Fibroblast of mammary gland (primary cell): ENCODE results near the gene ERBB2.

ENCODE experiments used
- DNase-seq: peaks from one replicate; pipeline ENCODE4 v3.0.0-alpha.2; 2010; ENCODE audit warnings: low read depth
- H3K4me3 ChIP-seq: 2 replicates; pipeline ENCODE4 v1.5.1; 2011; ENCODE audit warnings: low read depth, mild to moderate bottlenecking, low read length, moderate library complexity; ENCODE audit not compliant: control insufficient read depth
- TF ChIP-seq, protein P1 (sequence below): conservative IDR thresholded peaks from 2 replicates; pipeline ENCODE4 v1.5.1; 2011; ENCODE audit warnings: low read depth, low read length, inconsistent platforms; ENCODE audit not compliant: control insufficient read depth, insufficient read depth

ERBB2 gene

GRCh38 chr17:39674179-39674578 is 25.7 kb upstream of the ERBB2 start:
- TF ChIP-seq, protein P1, sequence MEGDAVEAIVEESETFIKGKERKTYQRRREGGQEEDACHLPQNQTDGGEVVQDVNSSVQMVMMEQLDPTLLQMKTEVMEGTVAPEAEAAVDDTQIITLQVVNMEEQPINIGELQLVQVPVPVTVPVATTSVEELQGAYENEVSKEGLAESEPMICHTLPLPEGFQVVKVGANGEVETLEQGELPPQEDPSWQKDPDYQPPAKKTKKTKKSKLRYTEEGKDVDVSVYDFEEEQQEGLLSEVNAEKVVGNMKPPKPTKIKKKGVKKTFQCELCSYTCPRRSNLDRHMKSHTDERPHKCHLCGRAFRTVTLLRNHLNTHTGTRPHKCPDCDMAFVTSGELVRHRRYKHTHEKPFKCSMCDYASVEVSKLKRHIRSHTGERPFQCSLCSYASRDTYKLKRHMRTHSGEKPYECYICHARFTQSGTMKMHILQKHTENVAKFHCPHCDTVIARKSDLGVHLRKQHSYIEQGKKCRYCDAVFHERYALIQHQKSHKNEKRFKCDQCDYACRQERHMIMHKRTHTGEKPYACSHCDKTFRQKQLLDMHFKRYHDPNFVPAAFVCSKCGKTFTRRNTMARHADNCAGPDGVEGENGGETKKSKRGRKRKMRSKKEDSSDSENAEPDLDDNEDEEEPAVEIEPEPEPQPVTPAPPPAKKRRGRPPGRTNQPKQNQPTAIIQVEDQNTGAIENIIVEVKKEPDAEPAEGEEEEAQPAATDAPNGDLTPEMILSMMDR = no peak
- no peak for DNase-seq
- H3K4me3 ChIP-seq = no peak overlapping the region

GRCh38 chr17:39674702-39675389 is 25.0 kb upstream of the ERBB2 start:
- TF ChIP-seq, protein P1 = no peak
- H3K4me3 ChIP-seq = no peak overlapping the region
- DNase-seq = peak; percentile 34

GRCh38 chr17:39675390-39676082 is 24.3 kb upstream of the ERBB2 start:
- DNase-seq = no peak
- no peak overlapping the region for H3K4me3 ChIP-seq
- TF ChIP-seq, protein P1 = no peak

DNA sequence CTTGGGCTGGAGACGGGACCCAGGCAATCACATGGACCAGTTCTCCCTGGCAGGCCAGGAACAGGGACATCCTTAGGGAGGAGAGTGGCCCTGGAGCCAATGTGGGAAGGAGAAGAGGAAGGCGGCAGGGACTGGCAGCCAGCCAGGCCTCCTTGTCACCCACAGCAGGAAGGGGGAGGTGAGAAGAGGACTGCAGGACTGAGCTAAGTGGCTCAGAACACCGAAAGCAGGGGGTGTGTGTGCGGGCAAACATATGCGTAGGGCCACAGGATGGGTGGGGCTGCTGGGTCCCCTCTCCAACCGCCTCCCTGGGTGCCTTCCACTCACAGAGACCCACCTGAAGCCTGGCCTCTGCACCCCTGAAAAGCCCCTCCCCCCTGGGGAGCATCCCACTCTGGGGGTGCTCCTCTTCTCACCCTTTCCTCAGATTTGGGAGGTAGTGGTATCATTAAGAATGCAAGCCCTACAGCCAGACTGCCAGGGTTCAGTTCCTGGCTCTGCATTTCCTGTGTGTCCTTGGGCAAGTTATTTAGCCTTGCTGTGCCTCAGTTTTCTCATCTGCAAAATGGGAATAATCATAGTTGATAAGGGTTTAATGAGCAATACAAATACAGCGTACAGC is 23.6 kb upstream of the ERBB2 start:
- TF ChIP-seq, protein P1 = no peak
- no peak for DNase-seq
- H3K4me3 ChIP-seq = no peak overlapping the region

GRCh38 chr17:39677072-39677471 is 22.8 kb upstream of the ERBB2 start:
- DNase-seq = no peak
- no peak overlapping the region for H3K4me3 ChIP-seq
- TF ChIP-seq, protein P1 = no peak

- DNase-seq = no peak
- TF ChIP-seq, protein P1 = no peak
- no peak overlapping the region for H3K4me3 ChIP-seq
These were observed 22.1 kb upstream of the ERBB2 start for GRCh38 chr17:39677542-39678339.
